Effector memory CD8-positive, alpha-beta T cell (primary cell): ENCODE results near the gene VAPB.
A peak's percentile ranks its signal among the peaks of the same experiment; 100 is the strongest.

Experiments
- ATAC-seq: fragments of 150-1000 bp; cut with Tn5 transposase; replicated peaks from 2 replicates; pipeline ENCODE4 v1.10.0; 2021; ENCODE audit warnings: mild to moderate bottlenecking, moderate library complexity
- DNase-seq, 3 experiments: peaks; one replicate each; pipeline ENCODE4 v3.0.0; 2021
- H3K27ac Mint-ChIP-seq, 2 donors: one replicate each; pipeline ENCODE4 v1.8.0; 2022; ENCODE audit warnings: mild to moderate bottlenecking in 2 of 2, mixed read lengths in 2 of 2, moderate library complexity in 2 of 2
- H3K27me3 Mint-ChIP-seq, 2 donors: one replicate each; pipeline ENCODE4 v1.8.0; 2022; ENCODE audit warnings: mixed read lengths in 2 of 2
- H3K36me3 Mint-ChIP-seq: one replicate; pipeline ENCODE4 v1.8.0; 2022; ENCODE audit warnings: mild to moderate bottlenecking, moderate library complexity, mixed read lengths; ENCODE audit not compliant: insufficient read depth
- H3K4me1 Mint-ChIP-seq, 2 donors: one replicate each; pipeline ENCODE4 v1.8.0; 2022; ENCODE audit warnings: low read depth in 2 of 2, mixed read lengths in 2 of 2
- H3K4me3 Mint-ChIP-seq, 2 donors: one replicate each; pipeline ENCODE4 v1.8.0; 2022; ENCODE audit warnings: mild to moderate bottlenecking in 2 of 2, mixed read lengths in 2 of 2, moderate library complexity in 2 of 2
- H3K9me3 Mint-ChIP-seq, 2 donors: one replicate each; pipeline ENCODE4 v1.8.0; 2022; ENCODE audit warnings: mixed read lengths in 2 of 2

VAPB gene

GRCh38 chr20:58470336-58471192, 81.5 kb downstream of the VAPB start:
- Mint-ChIP-seq H3K4me1 (peaks cover 0 to 2% of the 10 kb centered on the region in 2 donors), H3K4me3 (no peak overlapping the region), H3K36me3 (peaks cover 3% of the 10 kb centered on the region), H3K27ac (peak overlapping the region in 1 of 2 donors; percentile 39), H3K27me3 (no peaks in the 10 kb centered on the region), H3K9me3 (no peaks in the 10 kb centered on the region)
- no peak for ATAC-seq
- DNase-seq, result no peak

- ATAC-seq, result no peak
- no peaks in the 10 kb centered on the region for H3K27me3 Mint-ChIP-seq
- H3K36me3 Mint-ChIP-seq, result peaks cover 1% of the 10 kb centered on the region
- DNase-seq, result no peak
- H3K4me1 Mint-ChIP-seq, result peaks cover 0 to under 1% of the 10 kb centered on the region in 2 donors
- H3K4me3 Mint-ChIP-seq, result no peak overlapping the region
- peak overlapping the region in 1 of 2 donors; percentile 39 for H3K27ac Mint-ChIP-seq
- no peaks in the 10 kb centered on the region for H3K9me3 Mint-ChIP-seq
Measured at GRCh38 chr20:58471193-58472164, 82.5 kb downstream of the VAPB start.

GRCh38 chr20:58472273-58473018, 83.4 kb downstream of the VAPB start:
- no peak overlapping the region for H3K27ac Mint-ChIP-seq
- H3K4me3 Mint-ChIP-seq, result no peak overlapping the region
- DNase-seq, result no peak
- H3K36me3 Mint-ChIP-seq, result no peaks in the 10 kb centered on the region
- ATAC-seq, result no peak
- H3K4me1 Mint-ChIP-seq, result no peaks in the 10 kb centered on the region
- no peaks in the 10 kb centered on the region for H3K9me3 Mint-ChIP-seq
- H3K27me3 Mint-ChIP-seq, result no peaks in the 10 kb centered on the region

- Mint-ChIP-seq H3K4me1 (no peaks in the 10 kb centered on the region), H3K27ac (no peak overlapping the region), H3K36me3 (no peaks in the 10 kb centered on the region), H3K4me3 (no peak overlapping the region), H3K27me3 (no peaks in the 10 kb centered on the region), H3K9me3 (peaks cover 0 to 2% of the 10 kb centered on the region in 2 donors)
- no peak for DNase-seq
- no peak for ATAC-seq
Measured at GRCh38 chr20:58473453-58474425, 84.7 kb downstream of the VAPB start.

GRCh38 chr20:58475466-58475865, 86.4 kb downstream of the VAPB start:
- no peak overlapping the region for H3K27ac Mint-ChIP-seq
- DNase-seq (no peak), ATAC-seq (no peak)
- peaks cover 0 to 6% of the 10 kb centered on the region in 2 donors for H3K27me3 Mint-ChIP-seq
- peaks cover 0 to 2% of the 10 kb centered on the region in 2 donors for H3K9me3 Mint-ChIP-seq
- H3K36me3 Mint-ChIP-seq, result no peaks in the 10 kb centered on the region
- no peak overlapping the region for H3K4me3 Mint-ChIP-seq
- H3K4me1 Mint-ChIP-seq, result no peaks in the 10 kb centered on the region

- DNase-seq (no peak), ATAC-seq (no peak)
- no peak overlapping the region for H3K27ac Mint-ChIP-seq
Measured at GRCh38 chr20:58478141-58478805, 89.2 kb downstream of the VAPB start.

GRCh38 chr20:58479726-58480440, 90.9 kb downstream of the VAPB start:
- Mint-ChIP-seq H3K27ac (no peak overlapping the region), H3K4me3 (no peak overlapping the region), H3K36me3 (no peaks in the 10 kb centered on the region), H3K4me1 (peaks cover 0 to 2% of the 10 kb centered on the region in 2 donors), H3K27me3 (peaks cover 20 to 45% of the 10 kb centered on the region in 2 donors), H3K9me3 (peaks cover 0 to 2% of the 10 kb centered on the region in 2 donors)
- ATAC-seq (no peak), DNase-seq (no peak)

More at GRCh38 chr20:58478141-58478805, 89.2 kb downstream of the VAPB start:
- H3K9me3 Mint-ChIP-seq, result peaks cover 0 to 2% of the 10 kb centered on the region in 2 donors
- peaks cover 0 to 2% of the 10 kb centered on the region in 2 donors for H3K4me1 Mint-ChIP-seq
- H3K27me3 Mint-ChIP-seq, result peaks cover 19 to 32% of the 10 kb centered on the region in 2 donors
- no peak overlapping the region for H3K4me3 Mint-ChIP-seq
- no peaks in the 10 kb centered on the region for H3K36me3 Mint-ChIP-seq

- no peak for DNase-seq
- peaks cover 20 to 46% of the 10 kb centered on the region in 2 donors for H3K27me3 Mint-ChIP-seq
- peaks cover 0 to 2% of the 10 kb centered on the region in 2 donors for H3K4me1 Mint-ChIP-seq
- no peaks in the 10 kb centered on the region for H3K36me3 Mint-ChIP-seq
- no peak for ATAC-seq
- no peak overlapping the region for H3K4me3 Mint-ChIP-seq
- no peak overlapping the region for H3K27ac Mint-ChIP-seq
- H3K9me3 Mint-ChIP-seq, result peaks cover 2 to 3% of the 10 kb centered on the region in 2 donors
Measured at GRCh38 chr20:58480551-58481336, 91.7 kb downstream of the VAPB start.

- Mint-ChIP-seq H3K36me3 (no peaks in the 10 kb centered on the region), H3K4me1 (peaks cover 0 to 2% of the 10 kb centered on the region in 2 donors), H3K4me3 (no peak overlapping the region), H3K27ac (no peak overlapping the region), H3K27me3 (peaks cover 27 to 46% of the 10 kb centered on the region in 2 donors), H3K9me3 (peaks cover 5 to 11% of the 10 kb centered on the region in 2 donors)
- DNase-seq (no peak), ATAC-seq (no peak)
Measured at GRCh38 chr20:58481481-58482021, 92.5 kb downstream of the VAPB start.

- Mint-ChIP-seq H3K27me3 (peaks cover 27 to 46% of the 10 kb centered on the region in 2 donors), H3K4me1 (peaks cover 0 to 2% of the 10 kb centered on the region in 2 donors), H3K27ac (no peak overlapping the region), H3K36me3 (no peaks in the 10 kb centered on the region), H3K9me3 (peaks cover 5 to 12% of the 10 kb centered on the region in 2 donors), H3K4me3 (no peak overlapping the region)
- DNase-seq, result no peak
- ATAC-seq, result no peak
Measured at GRCh38 chr20:58482416-58482815, 93.4 kb downstream of the VAPB start.
